HG02973 (cell line): ENCODE data around the gene ANKMY1.

ENCODE experiments used
- ATAC-seq: cut with Tn5 transposase; IDR thresholded peaks from one replicate; pipeline ENCODE4 v1.9.1; 2021; ENCODE audit warnings: moderate library complexity; ENCODE audit not compliant: unreplicated experiment

ANKMY1 gene

GRCh38 chr2:240595381-240596079 is 37.7 kb upstream of the ANKMY1 start:
- no peak for ATAC-seq

GRCh38 chr2:240594511-240595380 is 37.0 kb upstream of the ANKMY1 start:
- no peak for ATAC-seq

GRCh38 chr2:240593703-240594451 is 36.1 kb upstream of the ANKMY1 start:
- ATAC-seq: no peak

DNA sequence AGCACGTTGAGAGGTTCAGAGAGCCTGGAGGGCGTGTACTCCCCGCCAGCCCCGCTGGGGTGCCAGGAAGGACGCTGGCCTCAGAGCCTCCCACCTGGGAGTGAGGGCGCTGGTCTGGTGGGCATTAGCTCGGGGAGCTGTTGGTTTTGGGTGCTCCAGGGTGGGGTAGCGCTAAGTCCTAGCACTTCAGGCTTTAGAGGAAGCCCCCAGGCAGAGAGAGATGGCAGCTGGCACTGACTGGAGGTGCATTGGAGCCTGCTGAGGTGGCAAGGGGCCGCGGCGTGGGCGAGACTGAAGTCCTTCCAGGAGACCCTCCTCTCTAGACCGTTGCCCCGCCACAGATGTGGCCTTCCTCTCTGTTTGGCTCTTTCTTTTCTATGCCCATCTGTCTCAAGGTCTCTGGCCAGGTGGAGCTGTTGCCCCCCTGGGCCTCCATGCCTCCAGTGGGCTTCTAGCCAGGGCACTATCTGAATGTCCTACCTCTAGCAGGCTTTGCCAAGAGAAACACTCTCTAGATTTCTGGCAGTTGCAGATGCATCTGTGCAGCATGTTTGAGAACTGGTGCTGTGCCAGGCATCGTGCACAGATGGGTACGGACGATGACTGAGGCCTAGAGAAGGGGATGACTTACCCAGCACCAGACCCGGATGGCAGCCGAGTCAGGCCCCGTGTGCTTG is 35.4 kb upstream of the ANKMY1 start:
- no peak for ATAC-seq

DNA sequence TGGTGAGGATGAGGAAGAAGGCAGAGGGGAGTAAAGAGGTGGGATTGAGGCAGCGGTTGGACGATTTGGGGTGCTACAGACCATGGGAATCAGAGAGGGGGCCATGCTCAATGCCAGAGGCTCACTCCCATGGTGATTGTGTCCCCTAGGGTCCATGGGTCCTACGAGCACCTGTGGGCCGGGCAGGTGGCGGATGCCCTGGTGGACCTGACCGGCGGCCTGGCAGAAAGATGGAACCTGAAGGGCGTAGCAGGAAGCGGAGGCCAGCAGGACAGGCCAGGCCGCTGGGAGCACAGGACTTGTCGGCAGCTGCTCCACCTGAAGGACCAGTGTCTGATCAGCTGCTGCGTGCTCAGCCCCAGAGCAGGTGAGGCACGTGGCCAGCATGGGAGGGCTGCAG is 34.0 kb upstream of the ANKMY1 start:
- ATAC-seq: no peak

GRCh38 chr2:240591226-240591625 is 33.4 kb upstream of the ANKMY1 start:
- no peak for ATAC-seq

DNA sequence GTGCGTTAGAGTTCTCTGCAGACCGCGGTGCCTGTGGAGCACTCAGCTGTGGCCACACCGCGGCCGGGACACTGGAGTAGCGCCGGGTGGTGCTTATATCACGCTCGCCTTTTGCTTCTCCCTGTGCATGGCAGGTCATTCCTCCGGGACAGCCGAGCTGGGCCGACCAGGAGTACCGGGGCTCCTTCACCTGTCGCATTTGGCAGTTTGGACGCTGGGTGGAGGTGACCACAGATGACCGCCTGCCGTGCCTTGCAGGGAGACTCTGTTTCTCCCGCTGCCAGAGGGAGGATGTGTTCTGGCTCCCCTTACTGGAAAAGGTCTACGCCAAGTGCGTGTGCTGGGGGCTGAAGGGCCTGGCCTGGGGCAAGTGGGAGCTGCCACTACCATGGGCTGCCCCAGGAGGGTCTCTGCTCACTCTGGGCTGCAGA is 32.9 kb upstream of the ANKMY1 start:
- no peak for ATAC-seq

DNA sequence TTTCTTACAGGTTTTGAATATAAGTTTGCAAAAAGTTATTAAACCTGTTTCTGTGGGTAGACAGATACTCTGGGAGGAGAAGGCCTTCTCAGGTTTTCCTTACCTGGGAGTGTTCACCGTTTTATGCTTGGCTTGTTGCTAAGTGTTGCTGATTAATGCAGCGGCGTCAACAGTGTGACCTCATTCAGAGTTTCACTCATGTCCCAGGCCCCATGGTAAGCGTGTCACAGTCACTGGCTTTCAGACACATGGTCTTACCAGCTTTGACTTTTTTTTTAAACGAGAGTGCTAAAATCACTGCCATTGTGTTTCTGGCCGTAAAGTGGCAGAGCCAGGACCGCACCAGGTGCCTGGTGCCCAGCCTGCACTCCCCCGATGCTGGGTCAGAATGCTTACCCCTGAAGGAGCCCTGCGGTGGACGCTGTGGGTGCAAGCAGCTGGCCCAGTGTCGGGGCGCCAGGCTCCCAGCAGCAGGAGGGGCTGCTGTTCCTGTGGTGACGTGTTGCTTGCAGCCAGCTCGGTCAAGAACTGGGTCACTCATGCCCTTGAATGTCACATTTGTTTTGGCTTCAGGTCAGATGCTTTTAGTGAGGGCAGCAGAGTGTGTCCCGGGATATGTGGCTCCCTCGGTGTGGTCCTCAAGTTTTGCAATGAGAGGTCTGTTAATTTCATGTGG is 32.2 kb upstream of the ANKMY1 start:
- no peak for ATAC-seq

- ATAC-seq: no peak
Measured at GRCh38 chr2:240589375-240589774, 31.6 kb upstream of the ANKMY1 start.

DNA sequence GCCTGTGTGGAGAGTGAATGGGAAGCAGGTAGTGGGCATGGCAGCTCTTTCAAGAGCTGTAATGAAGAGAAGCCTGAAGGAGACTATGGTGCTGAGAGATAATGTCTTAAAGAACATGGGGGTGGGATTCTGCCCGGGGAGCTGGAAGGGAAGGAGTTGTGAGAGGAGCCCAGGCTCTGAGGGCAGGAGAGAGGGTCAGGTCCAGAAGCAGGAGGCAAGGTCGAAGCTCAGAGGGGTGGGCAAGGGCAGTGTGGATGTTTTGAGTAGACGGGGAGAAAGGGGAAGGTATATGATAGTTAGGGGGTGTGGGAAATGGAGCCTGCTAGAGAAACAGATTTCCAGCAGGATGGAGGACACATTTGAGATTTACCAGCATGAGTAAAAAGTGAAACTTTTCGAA is 30.9 kb upstream of the ANKMY1 start:
- no peak for ATAC-seq

GRCh38 chr2:240588006-240588655 is 30.3 kb upstream of the ANKMY1 start:
- ATAC-seq: no peak

DNA sequence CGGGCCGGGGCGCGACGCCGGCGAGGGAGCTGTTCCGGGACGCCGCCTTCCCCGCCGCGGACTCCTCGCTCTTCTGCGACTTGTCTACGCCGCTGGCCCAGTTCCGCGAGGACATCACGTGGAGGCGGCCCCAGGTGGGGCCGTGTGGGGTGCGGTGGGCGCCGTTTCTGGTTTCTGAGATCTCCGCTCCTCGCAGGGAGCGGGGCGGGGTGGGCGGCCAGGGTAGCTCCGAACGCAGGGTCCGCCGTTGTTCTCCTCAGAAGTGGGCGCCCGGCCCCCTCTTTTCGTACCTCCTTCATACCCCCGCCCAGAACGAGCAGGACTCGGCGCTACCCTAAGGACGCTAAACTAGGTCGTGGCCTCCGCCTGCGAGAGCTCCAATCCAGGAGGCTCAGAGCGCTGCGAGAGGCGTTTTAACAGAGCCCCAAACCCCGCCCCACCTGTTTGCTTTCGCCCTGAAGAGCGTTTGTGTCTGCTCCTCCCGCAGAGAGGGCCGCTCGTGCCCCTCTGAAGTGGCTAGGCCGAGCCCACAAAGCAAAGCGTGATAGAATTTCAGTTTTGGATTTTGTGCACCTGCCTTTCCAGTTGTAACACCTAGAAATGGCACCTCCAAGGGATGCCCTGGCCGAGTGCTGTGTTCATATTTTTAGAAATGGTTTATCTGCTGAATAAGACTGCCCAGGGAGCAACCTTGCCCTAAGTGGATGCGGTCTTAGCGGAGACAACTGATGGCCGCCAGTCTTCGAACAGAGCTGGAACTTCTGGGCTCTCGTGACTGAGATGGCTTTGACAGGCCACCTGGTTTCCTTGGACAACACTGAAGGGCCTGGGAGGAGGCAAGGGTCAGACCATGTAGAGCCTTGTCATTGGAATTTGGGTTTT is 29.4 kb upstream of the ANKMY1 start:
- peak; percentile 0 for ATAC-seq

- peak; percentile 52 for ATAC-seq
Measured at GRCh38 chr2:240586198-240586918, 28.6 kb upstream of the ANKMY1 start, which contains the start of gene CAPN10. CAPN10 (plus strand) TSS chr2:240586734; CDS start chr2:240586912, 178 bp downstream.

GRCh38 chr2:240585681-240586197 is 28.0 kb upstream of the ANKMY1 start:
- no peak for ATAC-seq

- peak; percentile 26 for ATAC-seq
Measured at GRCh38 chr2:240585101-240585500, 27.3 kb upstream of the ANKMY1 start.

- ATAC-seq: peak; percentile 43
Measured at GRCh38 chr2:240584486-240585031, 26.8 kb upstream of the ANKMY1 start.

- no peak for ATAC-seq
Measured at GRCh38 chr2:240583774-240584173, 26.0 kb upstream of the ANKMY1 start.

GRCh38 chr2:240582781-240583180 is 25.0 kb upstream of the ANKMY1 start:
- ATAC-seq: no peak
